Mucosa of gallbladder (tissue), 1 donor: ENCODE data around the gene ETHE1. TPM values are rescaled to one million over a fixed set of nuclear protein-coding genes. Genes with fewer than 3 reads are reported as not detected.
A peak's percentile ranks its signal among the peaks of the same experiment; 100 is the strongest.

Experiments
- DNase-seq: peaks from one replicate; pipeline ENCODE4 v3.0.0-alpha.2; 2020; ENCODE audit warnings: low spot score
- total RNA-seq: library from RNA; stranded (reverse); gene quantifications from one replicate; pipeline ENCODE4 v1.2.1, GENCODE V29; 2021
- donor health status: DM: no; HTN: no; CAD: no.

Gene ETHE1
- 55.4 TPM for total RNA-seq

- DNase-seq = peak; percentile 73
These were observed at the start of gene ETHE1 for GRCh38 chr19:43526884-43527859. ETHE1 (minus strand) TSS chr19:43527201; CDS start chr19:43527177, 24 bp downstream.

GRCh38 chr19:43575955-43576878 lies 49.2 kb upstream of the ETHE1 start:
- DNase-seq = no peak

- peak; percentile 98 for DNase-seq
These were observed 48.4 kb upstream of the ETHE1 start, which contains the start of the genes PINLYP and XRCC1 for GRCh38 chr19:43575156-43575950. PINLYP (plus strand) TSS chr19:43575801; CDS start chr19:43577192, 1,391 bp downstream. XRCC1 (minus strand) TSS chr19:43575527; CDS start chr19:43575458, 69 bp downstream.

GRCh38 chr19:43574424-43575155 lies 47.6 kb upstream of the ETHE1 start:
- no peak for DNase-seq

GRCh38 chr19:43572171-43572588 lies 45.2 kb upstream of the ETHE1 start:
- DNase-seq = no peak

- DNase-seq = no peak
These were observed 43.3 kb upstream of the ETHE1 start for GRCh38 chr19:43570174-43570791.

- no peak for DNase-seq
These were observed 42.7 kb upstream of the ETHE1 start for GRCh38 chr19:43569657-43570056.

GRCh38 chr19:43564800-43565199 lies 37.8 kb upstream of the ETHE1 start:
- DNase-seq = no peak

GRCh38 chr19:43563816-43564457 lies 36.9 kb upstream of the ETHE1 start:
- DNase-seq = no peak

GRCh38 chr19:43562698-43563241 lies 35.8 kb upstream of the ETHE1 start:
- DNase-seq = peak; percentile 85

- no peak for DNase-seq
These were observed 35.3 kb upstream of the ETHE1 start for GRCh38 chr19:43562226-43562697.

GRCh38 chr19:43561139-43561970 lies 34.4 kb upstream of the ETHE1 start:
- no peak for DNase-seq

GRCh38 chr19:43560687-43561086 lies 33.7 kb upstream of the ETHE1 start:
- DNase-seq = no peak

- DNase-seq = peak; percentile 78
These were observed 28.3 kb upstream of the ETHE1 start for GRCh38 chr19:43555185-43555770.

GRCh38 chr19:43554317-43554895 lies 27.4 kb upstream of the ETHE1 start:
- DNase-seq = no peak

GRCh38 chr19:43553656-43554055 lies 26.7 kb upstream of the ETHE1 start:
- no peak for DNase-seq

- no peak for DNase-seq
These were observed 25.6 kb upstream of the ETHE1 start for GRCh38 chr19:43552616-43553015.

- DNase-seq = no peak
These were observed 25.1 kb upstream of the ETHE1 start for GRCh38 chr19:43552198-43552450.
